Effector CD4-positive, alpha-beta T cell (primary cell): Measurements from ENCODE around the gene C22orf15. TPM values are rescaled to one million over a fixed set of nuclear protein-coding genes. Genes with fewer than 3 reads are reported as not detected.
"Not testable (repeated sequence)": the region's sequence is repeated elsewhere in the genome, so short reads cannot be mapped to it uniquely, and the experiment has no call there.

Experiments used
- DNase-seq: peaks from one replicate; pipeline ENCODE4 v3.0.0-alpha.2; 2020
- total RNA-seq: gene quantifications from one replicate; lab custom pipeline; 2026; lab: John Stamatoyannopoulos, UW

Gene C22orf15
- not detected for total RNA-seq

GRCh38 chr22:23762842-23763578 lies at the start of gene C22orf15:
C22orf15 (plus strand) TSS chr22:23762990; CDS start chr22:23763307, 317 bp downstream.
- no peak for DNase-seq

- no peak for DNase-seq
Measured at GRCh38 chr22:23713696-23714595, 48.8 kb upstream of the C22orf15 start.

DNA sequence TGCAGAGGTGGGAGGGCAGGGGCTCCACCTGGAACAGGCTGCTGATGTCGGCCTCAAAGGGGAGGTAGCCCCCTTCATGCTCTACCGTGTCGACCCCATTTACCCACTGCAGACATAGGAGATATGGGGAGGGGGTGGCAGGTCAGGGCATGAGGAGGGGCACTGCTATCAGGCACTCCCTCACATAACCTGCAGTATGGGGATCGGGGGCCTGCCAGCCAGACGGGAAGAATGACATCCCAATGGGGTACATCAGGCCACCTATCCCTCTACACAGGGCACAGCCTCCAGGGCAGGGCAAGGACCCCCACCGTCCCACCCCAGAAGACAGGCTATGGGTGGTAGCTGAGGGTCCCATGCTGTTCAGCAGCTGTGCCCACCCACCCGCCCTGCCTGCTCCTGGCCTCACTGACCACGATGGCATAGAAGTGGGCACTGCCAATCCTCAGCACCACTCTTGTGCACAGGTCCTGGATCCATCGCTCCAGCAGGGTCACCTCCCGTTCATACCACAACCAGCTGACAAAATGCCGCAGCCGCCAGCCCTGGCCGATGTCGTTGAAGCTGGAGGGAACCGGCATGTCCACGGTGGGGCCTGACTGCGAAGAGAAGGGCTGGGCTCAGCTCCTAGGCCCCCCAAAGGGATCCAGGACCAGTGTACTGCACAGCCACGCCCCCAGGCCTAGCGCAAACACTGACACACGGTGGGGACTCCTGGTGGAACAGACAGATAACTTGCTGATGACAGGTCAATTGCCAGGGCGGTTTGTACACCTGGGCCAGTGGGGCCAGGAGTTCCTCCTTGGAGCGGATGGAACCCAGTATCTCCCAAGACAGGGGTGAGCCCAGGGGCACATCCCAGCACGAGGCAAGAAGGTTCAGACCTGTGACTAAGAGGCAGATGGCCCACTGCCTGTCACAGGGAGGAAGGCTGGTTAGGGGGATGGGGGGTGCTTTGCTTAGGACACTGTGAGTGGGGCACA lies 47.9 kb upstream of the C22orf15 start:
- DNase-seq, result no peak

DNA sequence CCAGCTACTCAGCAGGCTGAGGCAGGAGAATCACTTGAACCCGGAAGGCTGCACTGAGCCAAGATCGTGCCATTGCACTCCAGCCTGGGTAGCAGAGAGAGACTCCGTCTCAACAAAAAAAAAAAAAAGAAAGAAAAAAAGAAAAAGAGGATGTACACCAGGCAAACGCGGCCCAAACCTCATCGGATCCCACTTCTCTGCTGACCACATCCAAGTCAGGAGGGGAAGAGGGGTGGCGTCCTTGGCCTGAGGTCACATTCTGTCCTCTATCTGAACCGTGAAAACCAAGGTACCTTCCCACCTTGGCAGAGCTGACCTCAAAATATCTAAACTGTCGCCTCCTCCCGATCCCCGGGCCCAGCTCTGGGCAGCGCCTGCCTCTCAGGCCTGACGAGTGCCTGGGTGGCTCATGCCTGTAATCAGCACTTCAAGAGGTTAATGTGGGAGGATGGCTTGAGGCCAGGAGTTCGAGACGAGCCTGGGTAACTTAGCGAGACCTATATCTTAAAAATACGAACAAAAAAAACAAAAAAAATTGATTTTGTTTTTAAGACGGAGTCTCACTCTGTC lies 46.9 kb upstream of the C22orf15 start:
- DNase-seq, result no peak

GRCh38 chr22:23716811-23717801 lies 45.7 kb upstream of the C22orf15 start:
- DNase-seq, result peak; percentile 77

GRCh38 chr22:23718371-23719165 lies 44.2 kb upstream of the C22orf15 start:
- no peak for DNase-seq

DNA sequence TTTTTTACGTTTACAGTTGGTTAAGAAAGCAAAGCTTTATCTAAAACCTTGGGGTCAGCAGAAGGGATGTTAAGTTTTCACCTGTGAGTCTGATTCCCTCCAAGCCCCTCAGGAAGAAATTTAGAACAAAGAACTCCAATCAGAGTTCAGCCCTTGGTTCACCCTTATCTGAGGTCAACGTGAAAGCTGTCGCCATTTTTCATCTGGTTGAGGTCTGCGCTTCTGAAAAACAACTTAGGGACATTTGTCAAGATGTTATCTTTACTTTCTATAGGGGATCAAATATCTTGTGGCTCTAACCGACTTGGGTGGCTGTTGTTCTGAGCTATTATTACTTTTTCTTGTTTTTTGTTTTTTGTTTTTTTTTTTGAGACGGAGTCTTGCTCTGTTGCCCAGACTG lies 41.9 kb upstream of the C22orf15 start:
- no peak for DNase-seq

- DNase-seq, result no peak
Measured at GRCh38 chr22:23722160-23722559, 40.6 kb upstream of the C22orf15 start.

DNA sequence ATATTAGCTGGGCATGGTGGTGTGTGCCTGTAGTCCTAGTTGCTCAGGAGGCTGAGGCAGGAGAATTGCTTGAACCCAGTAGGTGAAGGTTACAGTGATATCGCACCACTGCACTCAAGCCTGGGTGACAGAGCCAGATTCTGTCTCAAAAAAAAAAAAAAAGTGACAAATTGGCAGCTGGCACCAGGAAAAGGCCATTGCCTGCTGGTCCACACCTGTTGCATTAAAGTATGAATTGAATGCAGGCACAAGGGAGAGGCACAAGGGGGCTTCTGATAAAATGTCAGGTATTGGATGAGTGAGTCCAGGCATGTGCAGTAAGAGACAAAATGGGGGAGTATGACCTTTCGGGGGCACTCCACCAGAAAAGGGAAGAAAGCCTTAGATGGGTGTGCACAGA lies 40.1 kb upstream of the C22orf15 start:
- no peak for DNase-seq

- DNase-seq, result not testable (repeated sequence)
Measured at GRCh38 chr22:23728108-23728507, 34.7 kb upstream of the C22orf15 start.

DNA sequence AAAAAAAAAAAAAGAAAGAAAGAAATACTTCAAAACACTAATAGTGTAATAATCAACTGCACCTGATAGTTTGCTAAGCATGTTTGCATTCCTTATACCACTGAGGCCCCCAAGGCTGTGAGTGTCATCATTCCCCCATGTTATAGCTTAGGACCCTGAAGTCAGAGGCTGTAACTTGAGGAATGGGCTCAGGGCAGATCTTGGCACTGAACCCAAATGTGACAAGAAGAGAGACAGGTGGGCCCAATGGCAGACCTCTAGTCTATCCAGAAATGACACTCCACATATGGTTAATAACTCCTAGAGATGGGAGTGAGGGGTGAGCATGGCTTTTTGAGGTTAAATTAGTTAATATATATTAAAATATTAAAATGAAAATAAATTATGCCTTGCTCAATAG lies 25.1 kb upstream of the C22orf15 start:
- no peak for DNase-seq

DNA sequence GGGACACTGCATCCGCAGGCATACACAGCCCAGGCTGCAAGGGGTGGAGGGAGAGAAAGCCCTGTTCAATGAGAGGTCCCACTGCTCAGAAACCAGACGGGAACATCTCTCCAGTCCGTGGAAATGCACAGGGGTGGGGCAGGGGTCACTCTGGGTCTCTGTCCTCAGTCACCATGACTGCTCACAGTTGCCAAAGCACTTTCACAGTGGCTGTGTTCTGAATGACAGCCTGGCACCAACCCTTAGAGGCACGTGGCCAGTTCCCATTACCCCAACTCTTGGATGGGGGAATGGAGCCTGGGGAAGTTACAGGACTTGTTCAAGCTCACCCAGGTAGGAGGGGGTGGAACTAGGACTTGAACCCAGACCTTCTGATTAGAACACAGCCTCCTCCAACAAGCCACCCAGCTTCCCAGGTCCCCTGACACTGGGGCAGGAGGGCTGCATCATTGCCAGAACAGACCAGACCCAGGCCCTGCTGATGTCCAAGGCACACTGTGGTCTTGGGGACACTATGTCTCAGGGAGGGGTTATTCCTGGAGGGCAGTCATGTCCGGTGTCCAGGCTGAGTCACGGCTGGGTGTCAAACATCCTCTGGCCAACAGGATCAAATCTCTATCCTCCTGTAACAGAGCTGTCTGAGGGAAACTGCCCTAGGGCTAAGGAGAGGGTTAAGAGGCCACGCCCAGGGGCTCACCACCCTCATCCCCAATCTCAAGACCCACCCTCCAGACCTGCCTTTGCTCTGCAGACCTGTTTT lies 20.1 kb upstream of the C22orf15 start:
- DNase-seq, result no peak

DNA sequence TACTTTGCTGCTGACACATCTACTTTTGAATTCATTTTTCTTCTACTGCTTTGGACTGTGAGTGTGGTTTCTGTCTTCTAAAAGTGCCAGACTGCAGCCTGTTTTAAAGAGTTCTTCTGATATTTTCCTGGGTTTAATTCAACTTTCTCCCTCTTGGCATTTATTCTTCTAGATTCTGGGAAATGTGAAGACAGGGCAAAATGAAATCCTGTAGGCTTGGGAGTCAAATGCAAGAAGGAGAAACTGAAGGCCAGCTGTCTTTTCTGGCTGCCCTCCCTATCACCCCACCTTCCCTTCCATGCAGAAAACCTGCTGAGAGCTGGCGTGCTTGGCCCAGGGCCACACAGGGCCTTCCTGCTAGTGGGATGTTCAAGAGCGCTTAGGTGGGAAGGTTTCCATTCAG lies 19.5 kb upstream of the C22orf15 start:
- no peak for DNase-seq

DNA sequence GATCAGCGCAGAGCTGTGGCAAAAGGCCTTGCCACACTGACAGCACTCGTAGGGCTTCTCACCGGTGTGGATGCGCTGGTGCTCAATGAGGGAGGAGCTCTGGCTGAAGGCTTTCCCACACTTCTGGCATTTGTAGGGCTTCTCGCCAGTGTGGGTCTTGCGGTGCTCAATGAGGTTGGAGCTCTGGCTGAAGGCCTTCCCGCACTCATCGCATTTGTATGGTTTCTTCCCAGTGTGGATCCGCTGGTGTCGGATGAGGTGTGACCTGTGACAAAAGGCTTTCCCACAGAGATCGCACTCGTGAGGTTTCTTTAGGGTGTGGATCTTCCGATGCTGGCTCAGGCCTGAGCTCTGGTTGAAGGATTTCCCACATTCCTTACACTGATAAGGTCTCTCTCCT lies 18.8 kb upstream of the C22orf15 start:
- no peak for DNase-seq

- no peak for DNase-seq
Measured at GRCh38 chr22:23744485-23744884, 18.3 kb upstream of the C22orf15 start.

DNA sequence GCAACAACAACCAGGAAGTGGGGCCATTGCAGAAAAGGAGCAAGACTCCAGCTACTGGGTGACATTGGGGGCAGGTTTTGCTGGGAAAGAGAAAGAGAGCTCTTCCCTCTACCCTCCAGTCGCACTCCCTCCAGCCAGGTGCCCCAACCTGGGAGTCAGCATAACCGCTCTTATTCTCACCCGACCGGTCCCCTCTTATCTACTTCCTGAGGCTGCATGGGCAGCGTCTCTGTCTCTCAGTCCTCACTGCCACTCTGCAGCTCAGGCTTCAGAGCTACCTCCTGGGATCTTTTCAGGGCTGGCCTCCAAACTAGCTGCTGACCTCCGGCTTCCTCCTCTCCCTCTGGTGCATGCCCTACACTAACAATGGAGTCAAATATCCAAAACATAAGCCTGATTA lies 17.0 kb upstream of the C22orf15 start:
- DNase-seq, result no peak

- no peak for DNase-seq
Measured at GRCh38 chr22:23749841-23750301, 12.9 kb upstream of the C22orf15 start.

DNA sequence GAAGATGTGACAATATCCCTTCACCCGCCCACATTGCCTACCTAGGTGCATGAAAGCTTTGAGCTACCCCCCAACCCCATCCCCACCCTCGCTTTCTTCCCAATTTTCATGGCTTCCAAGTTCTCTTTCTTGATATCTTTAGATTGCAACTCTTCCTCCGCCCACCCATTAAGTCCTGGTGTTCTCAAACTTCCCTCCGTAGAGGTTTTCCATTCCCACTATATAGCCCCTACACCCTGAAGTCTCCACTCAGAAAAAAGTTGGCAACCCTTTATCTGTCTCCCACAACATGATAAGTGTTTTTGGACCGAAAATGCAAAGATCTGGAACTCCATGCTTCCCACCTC lies 12.4 kb upstream of the C22orf15 start:
- DNase-seq, result no peak

- peak; percentile 75 for DNase-seq
Measured at GRCh38 chr22:23750714-23751440, 11.9 kb upstream of the C22orf15 start, which contains the start of gene ZNF70. ZNF70 (minus strand) TSS chr22:23751112; CDS start chr22:23745140, 5,972 bp downstream.
